Measurements from ENCODE around the gene ERCC6L2. TPM values are rescaled to one million over a fixed set of nuclear protein-coding genes. Genes with fewer than 3 reads are reported as not detected.

Gene ERCC6L2, protein sequence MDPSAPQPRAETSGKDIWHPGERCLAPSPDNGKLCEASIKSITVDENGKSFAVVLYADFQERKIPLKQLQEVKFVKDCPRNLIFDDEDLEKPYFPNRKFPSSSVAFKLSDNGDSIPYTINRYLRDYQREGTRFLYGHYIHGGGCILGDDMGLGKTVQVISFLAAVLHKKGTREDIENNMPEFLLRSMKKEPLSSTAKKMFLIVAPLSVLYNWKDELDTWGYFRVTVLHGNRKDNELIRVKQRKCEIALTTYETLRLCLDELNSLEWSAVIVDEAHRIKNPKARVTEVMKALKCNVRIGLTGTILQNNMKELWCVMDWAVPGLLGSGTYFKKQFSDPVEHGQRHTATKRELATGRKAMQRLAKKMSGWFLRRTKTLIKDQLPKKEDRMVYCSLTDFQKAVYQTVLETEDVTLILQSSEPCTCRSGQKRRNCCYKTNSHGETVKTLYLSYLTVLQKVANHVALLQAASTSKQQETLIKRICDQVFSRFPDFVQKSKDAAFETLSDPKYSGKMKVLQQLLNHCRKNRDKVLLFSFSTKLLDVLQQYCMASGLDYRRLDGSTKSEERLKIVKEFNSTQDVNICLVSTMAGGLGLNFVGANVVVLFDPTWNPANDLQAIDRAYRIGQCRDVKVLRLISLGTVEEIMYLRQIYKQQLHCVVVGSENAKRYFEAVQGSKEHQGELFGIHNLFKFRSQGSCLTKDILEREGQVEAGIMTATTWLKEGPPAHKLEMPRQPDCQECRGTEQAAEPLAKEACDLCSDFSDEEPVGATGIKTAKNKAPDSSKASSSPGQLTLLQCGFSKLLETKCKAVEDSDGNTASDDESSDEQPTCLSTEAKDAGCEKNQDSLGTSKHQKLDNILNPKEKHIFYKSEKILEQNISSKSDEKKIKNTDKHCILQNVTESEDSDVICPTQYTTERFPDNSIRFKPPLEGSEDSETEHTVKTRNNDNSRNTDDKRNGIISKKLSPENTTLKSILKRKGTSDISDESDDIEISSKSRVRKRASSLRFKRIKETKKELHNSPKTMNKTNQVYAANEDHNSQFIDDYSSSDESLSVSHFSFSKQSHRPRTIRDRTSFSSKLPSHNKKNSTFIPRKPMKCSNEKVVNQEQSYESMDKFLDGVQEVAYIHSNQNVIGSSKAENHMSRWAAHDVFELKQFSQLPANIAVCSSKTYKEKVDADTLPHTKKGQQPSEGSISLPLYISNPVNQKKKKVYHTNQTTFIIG (N-terminal part only)
- polyA plus RNA-seq (58.7 and 72.6 TPM in 2 replicates), polyA minus RNA-seq (304 and 322 TPM in 2 replicates)

DNA sequence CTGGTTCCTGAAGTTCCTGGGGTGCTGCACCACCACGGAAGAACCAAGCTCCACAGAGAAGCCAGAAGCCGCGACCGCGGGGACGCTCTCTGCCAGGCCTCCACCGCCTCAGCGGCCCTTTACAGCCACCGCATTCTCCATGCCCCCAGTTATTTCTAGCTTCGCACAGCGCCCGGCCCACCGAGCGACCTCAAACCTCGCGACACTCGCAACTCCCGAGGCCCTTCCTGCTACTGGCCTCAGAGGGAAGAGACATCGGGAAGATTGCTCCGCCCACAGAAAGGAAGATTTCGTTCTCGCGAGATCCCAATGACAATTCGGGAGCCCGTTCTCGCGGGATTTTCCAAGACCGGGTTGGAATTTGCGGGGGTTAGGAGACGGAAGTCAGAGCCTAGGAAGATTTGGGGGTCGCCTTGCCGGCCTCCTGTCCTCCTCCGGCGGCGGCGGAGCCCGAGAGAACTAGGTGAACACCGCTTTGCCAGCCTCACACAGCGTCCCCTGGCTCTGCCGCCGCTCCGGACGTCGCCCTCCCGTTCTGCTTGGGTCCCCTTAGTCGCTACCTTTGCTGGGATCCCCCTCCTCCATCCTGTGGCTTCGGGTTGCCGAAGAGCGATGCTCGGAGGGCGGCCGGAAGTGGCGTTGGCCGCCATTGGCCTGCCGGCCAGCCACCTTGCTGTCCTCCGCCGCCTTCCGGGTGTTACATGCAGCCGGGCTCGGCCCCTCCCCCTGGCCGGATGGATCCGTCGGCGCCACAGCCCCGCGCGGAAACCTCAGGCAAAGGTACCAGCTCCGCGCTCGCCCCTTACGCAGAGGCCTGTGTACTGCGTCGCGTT lies at the start of gene ERCC6L2:
ERCC6L2 (plus strand) TSS at position 387 of the 833 bp plus-strand sequence; CDS start at position 735, 348 bp downstream.
- no peak within 1 kb of the TSS for H3K4me3 ChIP-seq (ENCODE audit: low read length)
- no peak within 1 kb of the TSS for H3K9ac ChIP-seq (ENCODE audit: low read length)
- no peaks in the 10 kb centered on the region for H3K36me3 ChIP-seq (ENCODE audit: insufficient read depth, low read length)
- H4K20me1 ChIP-seq (ENCODE audit: insufficient read depth) = no peaks in the 10 kb centered on the region
- peak; percentile 90 for TF ChIP-seq TAF1 (IDR thresholded peaks at IDR 0.05; ENCODE audit: low read depth)
- peak; percentile 61 for TF ChIP-seq EP300 (conservative IDR thresholded peaks at IDR 0.05; ENCODE audit: poor library complexity, severe bottlenecking)
- peak; percentile 71 for TF ChIP-seq MXI1 (conservative IDR thresholded peaks at IDR 0.05; ENCODE audit: poor library complexity, severe bottlenecking)
- peak; percentile 69 for TF ChIP-seq SMC3 (conservative IDR thresholded peaks at IDR 0.05; ENCODE audit: poor library complexity)
- TF ChIP-seq POLR2AphosphoS5 (IDR thresholded peaks at IDR 0.05) = peak; percentile 81
- TF ChIP-seq EZH2 (IDR thresholded peaks at IDR 0.05; ENCODE audit: borderline replicate concordance, insufficient read depth, low read length, poor library complexity, severe bottlenecking) = no peak
- TF ChIP-seq, protein P1, sequence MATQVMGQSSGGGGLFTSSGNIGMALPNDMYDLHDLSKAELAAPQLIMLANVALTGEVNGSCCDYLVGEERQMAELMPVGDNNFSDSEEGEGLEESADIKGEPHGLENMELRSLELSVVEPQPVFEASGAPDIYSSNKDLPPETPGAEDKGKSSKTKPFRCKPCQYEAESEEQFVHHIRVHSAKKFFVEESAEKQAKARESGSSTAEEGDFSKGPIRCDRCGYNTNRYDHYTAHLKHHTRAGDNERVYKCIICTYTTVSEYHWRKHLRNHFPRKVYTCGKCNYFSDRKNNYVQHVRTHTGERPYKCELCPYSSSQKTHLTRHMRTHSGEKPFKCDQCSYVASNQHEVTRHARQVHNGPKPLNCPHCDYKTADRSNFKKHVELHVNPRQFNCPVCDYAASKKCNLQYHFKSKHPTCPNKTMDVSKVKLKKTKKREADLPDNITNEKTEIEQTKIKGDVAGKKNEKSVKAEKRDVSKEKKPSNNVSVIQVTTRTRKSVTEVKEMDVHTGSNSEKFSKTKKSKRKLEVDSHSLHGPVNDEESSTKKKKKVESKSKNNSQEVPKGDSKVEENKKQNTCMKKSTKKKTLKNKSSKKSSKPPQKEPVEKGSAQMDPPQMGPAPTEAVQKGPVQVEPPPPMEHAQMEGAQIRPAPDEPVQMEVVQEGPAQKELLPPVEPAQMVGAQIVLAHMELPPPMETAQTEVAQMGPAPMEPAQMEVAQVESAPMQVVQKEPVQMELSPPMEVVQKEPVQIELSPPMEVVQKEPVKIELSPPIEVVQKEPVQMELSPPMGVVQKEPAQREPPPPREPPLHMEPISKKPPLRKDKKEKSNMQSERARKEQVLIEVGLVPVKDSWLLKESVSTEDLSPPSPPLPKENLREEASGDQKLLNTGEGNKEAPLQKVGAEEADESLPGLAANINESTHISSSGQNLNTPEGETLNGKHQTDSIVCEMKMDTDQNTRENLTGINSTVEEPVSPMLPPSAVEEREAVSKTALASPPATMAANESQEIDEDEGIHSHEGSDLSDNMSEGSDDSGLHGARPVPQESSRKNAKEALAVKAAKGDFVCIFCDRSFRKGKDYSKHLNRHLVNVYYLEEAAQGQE (IDR thresholded peaks at IDR 0.05; ENCODE audit: borderline replicate concordance) = peak; percentile 89
- TF ChIP-seq, protein P2, sequence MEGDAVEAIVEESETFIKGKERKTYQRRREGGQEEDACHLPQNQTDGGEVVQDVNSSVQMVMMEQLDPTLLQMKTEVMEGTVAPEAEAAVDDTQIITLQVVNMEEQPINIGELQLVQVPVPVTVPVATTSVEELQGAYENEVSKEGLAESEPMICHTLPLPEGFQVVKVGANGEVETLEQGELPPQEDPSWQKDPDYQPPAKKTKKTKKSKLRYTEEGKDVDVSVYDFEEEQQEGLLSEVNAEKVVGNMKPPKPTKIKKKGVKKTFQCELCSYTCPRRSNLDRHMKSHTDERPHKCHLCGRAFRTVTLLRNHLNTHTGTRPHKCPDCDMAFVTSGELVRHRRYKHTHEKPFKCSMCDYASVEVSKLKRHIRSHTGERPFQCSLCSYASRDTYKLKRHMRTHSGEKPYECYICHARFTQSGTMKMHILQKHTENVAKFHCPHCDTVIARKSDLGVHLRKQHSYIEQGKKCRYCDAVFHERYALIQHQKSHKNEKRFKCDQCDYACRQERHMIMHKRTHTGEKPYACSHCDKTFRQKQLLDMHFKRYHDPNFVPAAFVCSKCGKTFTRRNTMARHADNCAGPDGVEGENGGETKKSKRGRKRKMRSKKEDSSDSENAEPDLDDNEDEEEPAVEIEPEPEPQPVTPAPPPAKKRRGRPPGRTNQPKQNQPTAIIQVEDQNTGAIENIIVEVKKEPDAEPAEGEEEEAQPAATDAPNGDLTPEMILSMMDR (IDR thresholded peaks at IDR 0.05; ENCODE audit: poor library complexity, severe bottlenecking) = peak; percentile 39
- peak; percentile 62 for TF ChIP-seq RAD21 (conservative IDR thresholded peaks at IDR 0.05)
- H3K27me3 ChIP-seq (ENCODE audit: insufficient read depth, low read depth, low read length) = no peaks in the 10 kb centered on the region
- peak within 1 kb of the TSS; percentile 92 for H2AFZ ChIP-seq (ENCODE audit: low read depth, low read length)
- no peak within 1 kb of the TSS for H3K27ac ChIP-seq (ENCODE audit: low read length)
- no peaks in the 10 kb centered on the region for H3K9me3 ChIP-seq (ENCODE audit: low read length)
- H3K4me2 ChIP-seq (ENCODE audit: low read length) = peak within 1 kb of the TSS; percentile 96
- no peaks in the 10 kb centered on the region for H3K9me2 ChIP-seq (ENCODE audit: insufficient read depth, low read length)
- peaks cover 38% of the 10 kb centered on the region for H3K79me2 ChIP-seq (replicated peaks; ENCODE audit: insufficient read depth, low read length)
- H3F3A ChIP-seq (ENCODE audit: insufficient read depth, low read length, poor library complexity, severe bottlenecking) = peaks cover 6% of the 10 kb centered on the region

All from neural cell (in vitro differentiated cells).